ENCODE results near the gene SLC35E4.
A peak's percentile ranks its signal among the peaks of the same experiment; 100 is the strongest.
"Not testable (repeated sequence)": the region's sequence is repeated elsewhere in the genome, so short reads cannot be mapped to it uniquely, and the experiment has no call there.

SLC35E4 gene

GRCh38 chr22:30635273-30636225 lies at the start of gene SLC35E4:
Gene SLC35E4, plus strand, starts transcription at chr22:30635781. Its CDS starts 670 bp downstream, at chr22:30636451.
- TF ChIP-seq CTCF (IDR thresholded peaks at IDR 0.05; ENCODE audit: low read depth, low read length): peak; percentile 27
- peak; percentile 78 for DNase-seq (ENCODE audit: extremely low read depth, low read depth)

- no peak for TF ChIP-seq CTCF (IDR thresholded peaks at IDR 0.05; ENCODE audit: low read depth, low read length)
- no peak for DNase-seq (ENCODE audit: extremely low read depth, low read depth)
Measured at GRCh38 chr22:30586414-30586813, 49.2 kb upstream of the SLC35E4 start.

DNA sequence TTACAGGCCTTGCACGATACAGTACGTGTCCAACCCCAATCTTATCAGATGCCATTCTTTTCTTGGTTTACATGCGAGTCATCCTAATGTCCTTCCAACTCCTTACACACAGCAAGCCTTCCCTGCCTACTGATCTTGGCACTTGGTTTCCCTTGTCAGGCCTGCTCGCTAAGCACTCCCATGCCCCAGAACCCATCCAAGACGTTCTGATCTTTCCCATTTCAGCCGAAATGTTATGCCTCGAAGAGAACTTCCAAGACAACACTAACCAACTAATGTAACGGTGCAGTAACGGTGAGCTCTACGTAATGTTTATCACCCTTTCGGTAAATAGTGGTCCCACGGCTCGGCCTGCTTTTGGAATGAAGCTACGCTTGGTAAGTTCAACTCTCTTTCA lies 44.4 kb upstream of the SLC35E4 start:
- TF ChIP-seq CTCF (IDR thresholded peaks at IDR 0.05; ENCODE audit: low read depth, low read length): no peak
- no peak for DNase-seq (ENCODE audit: extremely low read depth, low read depth)

GRCh38 chr22:30591588-30592359 lies 43.8 kb upstream of the SLC35E4 start, which contains the start of gene PES1:
Gene PES1, minus strand, starts transcription at chr22:30591910. Its CDS starts 77 bp downstream, at chr22:30591833.
- TF ChIP-seq CTCF (IDR thresholded peaks at IDR 0.05; ENCODE audit: low read depth, low read length): no peak
- peak; percentile 97 for DNase-seq (ENCODE audit: extremely low read depth, low read depth)

- not testable (repeated sequence) for DNase-seq (ENCODE audit: extremely low read depth, low read depth)
Measured at GRCh38 chr22:30592360-30592713, 43.2 kb upstream of the SLC35E4 start.

DNA sequence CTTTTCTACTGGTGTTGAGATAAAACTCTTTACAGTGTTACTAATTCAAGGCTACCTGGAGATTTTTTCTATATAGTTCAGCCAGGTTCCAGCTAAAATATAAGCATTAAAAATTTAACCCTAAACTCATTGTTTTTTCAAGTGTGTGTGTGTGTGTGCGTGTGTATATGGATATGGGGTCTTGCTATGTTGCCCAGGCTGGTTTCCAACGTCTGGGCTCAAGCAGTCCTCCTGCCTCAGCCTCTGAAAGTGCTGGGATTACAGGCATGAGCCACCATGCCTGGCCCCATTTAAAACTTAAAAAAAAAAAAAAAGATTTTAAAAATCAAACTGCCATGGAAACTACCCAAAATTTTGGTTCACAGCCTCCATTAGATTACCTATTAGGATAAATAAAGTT lies 39.4 kb upstream of the SLC35E4 start:
- DNase-seq (ENCODE audit: extremely low read depth, low read depth): no peak
- TF ChIP-seq CTCF (IDR thresholded peaks at IDR 0.05; ENCODE audit: low read depth, low read length): no peak

GRCh38 chr22:30596886-30597285 lies 38.7 kb upstream of the SLC35E4 start:
- no peak for TF ChIP-seq CTCF (IDR thresholded peaks at IDR 0.05; ENCODE audit: low read depth, low read length)
- no peak for DNase-seq (ENCODE audit: extremely low read depth, low read depth)
